Right lung (tissue), 5 donors: ENCODE data around the gene RIC8B. TPM values are rescaled to one million over a fixed set of nuclear protein-coding genes. Genes with fewer than 3 reads are reported as not detected.
"Not testable (repeated sequence)": the region's sequence is repeated elsewhere in the genome, so short reads cannot be mapped to it uniquely, and the experiment has no call there.

Experiments used
- DNase-seq, 2 donors: peaks; one replicate each; pipeline ENCODE4 v3.0.0-alpha.2; 2013
- polyA plus RNA-seq, 5 donors: library from polyadenylated mRNA; unstranded; fragments of 120-200 nt; gene quantifications; one replicate each; pipeline versions ENCODE4 v1.2.1 to v1.2.3, GENCODE V29; 2013; ENCODE audit warnings: inconsistent platforms in 1 of 5, low replicate concordance in 1 of 5; ENCODE audit not compliant: insufficient read length in 5 of 5, insufficient read depth in 1 of 5

The RIC8B gene
- polyA plus RNA-seq, 5 donors, result 17.1 to 27.1 (median 24.2) TPM

- no peak for DNase-seq
Measured at GRCh38 chr12:106900554-106900953, 126.1 kb downstream of the RIC8B start.

DNA sequence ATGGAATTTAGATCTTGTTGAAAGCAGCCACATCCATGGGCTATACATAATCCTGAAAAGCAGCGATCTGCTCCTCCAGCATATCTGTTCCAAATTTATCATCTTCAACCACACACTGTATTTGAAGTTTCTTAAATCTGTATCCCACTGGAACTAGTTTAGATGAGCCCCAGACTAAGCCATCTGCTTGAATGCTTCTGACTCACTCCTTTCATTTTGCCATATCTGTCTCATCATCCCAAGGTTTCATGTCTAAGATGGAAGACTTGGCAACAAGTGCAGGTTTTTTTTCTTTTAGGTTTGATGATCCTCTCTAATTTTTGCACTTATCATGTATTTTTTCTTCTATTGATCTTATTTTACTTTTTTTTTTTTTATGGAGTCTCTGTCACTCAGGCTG is 126.8 kb downstream of the RIC8B start:
- no peak for DNase-seq

- no peak for DNase-seq
Measured at GRCh38 chr12:106902053-106902452, 127.6 kb downstream of the RIC8B start.

DNA sequence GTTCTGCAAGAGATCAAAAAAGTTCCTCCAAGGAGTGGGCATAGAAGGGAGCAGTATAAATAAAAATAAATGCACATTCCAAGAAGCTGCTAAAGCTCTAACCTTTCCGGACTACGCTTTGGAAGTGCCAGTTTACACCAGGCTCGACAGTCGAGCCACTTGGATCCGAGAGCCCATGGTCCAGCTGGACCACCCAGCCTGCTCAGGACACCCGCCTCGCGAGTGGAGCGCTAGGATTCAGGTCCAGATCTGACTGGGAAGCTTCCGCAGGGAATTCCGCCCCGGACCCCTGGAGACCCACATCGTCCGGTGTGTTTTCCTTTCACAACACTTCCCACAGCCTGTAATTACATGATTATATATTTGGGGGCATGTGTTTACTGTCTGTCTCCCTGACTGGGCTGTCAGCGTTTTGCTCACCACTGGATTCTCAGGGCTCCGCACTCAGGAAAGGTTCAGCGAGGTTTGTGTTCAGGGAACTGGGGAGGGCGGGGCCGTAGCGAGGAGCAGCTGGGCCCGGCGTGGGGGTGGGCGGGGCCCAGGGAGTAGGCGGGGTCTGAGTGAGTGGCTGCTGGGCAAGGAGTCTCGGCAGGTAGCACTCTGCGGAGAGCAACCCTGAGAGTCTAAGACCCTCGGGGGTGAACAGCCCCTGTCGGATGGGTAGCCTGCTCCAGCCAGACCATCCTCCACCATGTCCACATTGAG is 128.9 kb downstream of the RIC8B start:
- peak; percentile 47 to 50 for DNase-seq

- DNase-seq, result no peak
Measured at GRCh38 chr12:106906715-106907114, 132.2 kb downstream of the RIC8B start.

GRCh38 chr12:106907411-106907810 is 132.9 kb downstream of the RIC8B start:
- no peak for DNase-seq

DNA sequence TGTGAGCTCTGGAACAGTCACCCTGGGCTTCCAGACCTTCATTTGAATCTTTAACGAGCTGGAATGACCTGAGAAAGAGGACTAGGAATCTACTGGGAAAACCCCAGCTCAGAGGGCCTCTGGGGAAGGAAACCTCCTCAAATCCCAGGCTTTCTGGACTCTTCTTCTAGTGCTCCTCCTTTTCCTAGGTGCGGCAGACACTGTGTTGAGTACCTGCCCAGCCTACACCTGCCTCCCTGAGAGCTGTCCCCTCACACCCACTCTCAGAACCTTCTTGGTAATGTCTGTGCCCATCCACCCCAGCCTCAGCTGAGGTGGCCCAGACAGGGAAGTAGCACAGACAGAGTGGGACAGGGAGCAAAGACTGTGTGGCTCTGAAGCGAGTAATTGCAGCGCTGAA is 133.4 kb downstream of the RIC8B start:
- no peak for DNase-seq

DNA sequence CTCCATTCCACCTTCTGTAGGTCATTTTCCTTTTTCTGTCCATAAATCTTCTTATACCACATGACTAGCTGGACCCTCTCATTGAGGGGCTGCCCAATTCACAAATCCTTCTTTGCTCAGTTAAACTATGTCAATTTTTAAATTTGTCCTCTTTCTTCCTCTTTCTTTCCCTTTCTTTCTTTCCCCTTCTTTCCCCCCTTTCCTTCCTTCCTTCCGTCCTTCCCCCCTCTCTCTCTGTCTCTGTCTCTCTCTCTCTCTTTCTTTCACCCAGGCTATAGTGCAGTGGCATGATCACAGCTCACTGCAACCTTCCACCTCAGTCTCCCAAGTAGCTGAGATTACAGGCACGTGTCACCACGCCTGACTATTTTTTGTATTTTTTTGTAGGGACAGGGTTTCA is 134.1 kb downstream of the RIC8B start:
- no peak for DNase-seq

- no peak for DNase-seq
Measured at GRCh38 chr12:106910202-106910601, 135.7 kb downstream of the RIC8B start.

- no peak for DNase-seq
Measured at GRCh38 chr12:106911581-106911980, 137.1 kb downstream of the RIC8B start.

DNA sequence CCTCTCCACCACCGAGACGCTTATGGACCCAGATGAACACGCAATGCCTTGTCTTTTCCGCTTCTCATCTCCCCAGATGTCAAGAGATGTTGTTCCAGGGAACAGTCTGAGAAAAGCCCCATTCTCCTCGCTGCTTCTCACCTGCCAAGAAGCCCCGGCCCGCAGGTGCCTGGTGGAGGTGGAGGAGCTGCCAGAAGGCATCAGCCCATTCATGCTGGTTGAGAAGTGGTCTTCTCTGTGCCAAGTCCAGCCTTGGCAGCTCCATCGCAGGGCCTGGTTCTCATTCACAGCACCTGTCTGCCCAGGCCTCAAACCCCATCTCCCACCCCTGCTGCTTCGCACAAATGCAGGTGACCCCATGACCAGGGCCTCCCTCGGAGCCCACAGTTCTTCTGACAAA is 139.0 kb downstream of the RIC8B start:
- no peak for DNase-seq

- DNase-seq, result no peak
Measured at GRCh38 chr12:106914796-106915634, 140.5 kb downstream of the RIC8B start.

- no peak for DNase-seq
Measured at GRCh38 chr12:106915635-106916026, 141.1 kb downstream of the RIC8B start.

GRCh38 chr12:106917503-106917902 is 143.0 kb downstream of the RIC8B start:
- DNase-seq, result no peak

GRCh38 chr12:106918746-106919145 is 144.3 kb downstream of the RIC8B start:
- no peak for DNase-seq

- DNase-seq, result peak in 1 of 2 donors; percentile 48
Measured at GRCh38 chr12:106919910-106920544, 145.5 kb downstream of the RIC8B start.

DNA sequence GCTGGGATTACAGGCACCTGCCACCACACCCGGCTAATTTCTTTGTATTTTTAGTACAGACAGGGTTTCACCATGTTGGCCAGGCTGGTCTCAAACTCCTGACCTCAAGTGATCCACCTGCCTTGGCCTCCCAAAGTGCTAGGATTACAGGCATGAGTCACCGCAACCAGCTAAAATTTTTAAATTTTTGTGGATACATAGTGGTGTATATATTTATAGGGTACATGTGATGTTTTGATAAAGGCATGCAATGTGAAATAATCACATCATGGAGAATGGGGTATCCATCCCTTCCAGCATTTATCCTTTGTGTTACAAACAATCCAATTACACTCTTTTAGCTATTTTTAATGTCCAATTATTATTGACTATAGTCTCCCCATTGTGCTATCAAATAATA is 147.5 kb downstream of the RIC8B start:
- DNase-seq, result not testable (repeated sequence)

DNA sequence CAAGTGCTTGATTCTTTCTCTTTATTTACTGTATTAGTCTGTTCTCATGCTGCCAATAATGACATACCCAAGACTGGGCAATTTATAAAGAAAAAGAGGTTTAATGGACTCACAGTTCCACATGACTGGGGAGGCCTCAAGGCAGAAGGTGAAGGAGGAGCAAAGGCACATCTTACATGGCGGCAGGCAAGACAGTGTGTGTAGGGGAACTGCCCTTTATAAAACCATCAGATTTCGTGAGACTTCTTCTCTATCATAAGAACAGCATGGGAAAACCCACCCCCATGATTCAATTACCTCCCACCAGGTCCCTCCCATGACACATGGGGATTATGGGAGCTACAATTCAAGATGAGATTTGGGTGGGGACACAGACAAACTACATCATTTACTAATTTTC is 149.1 kb downstream of the RIC8B start:
- DNase-seq, result not testable (repeated sequence)

GRCh38 chr12:106924268-106924861 is 149.9 kb downstream of the RIC8B start:
- DNase-seq, result no peak

- DNase-seq, result no peak
Measured at GRCh38 chr12:106926657-106927056, 152.2 kb downstream of the RIC8B start.

GRCh38 chr12:106934277-106934676 is 159.8 kb downstream of the RIC8B start:
- no peak for DNase-seq
